Hematopoietic multipotent progenitor cell treated with erythropoietin and hydrocortisone succinate and interleukin-3 and kit ligand, for 17 days (in vitro differentiated cells): ENCODE data around the gene GABRB1.

Experiments used
- DNase-seq: peaks from one replicate; pipeline ENCODE4 v3.0.0-alpha.2; 2015; ENCODE audit warnings: low spot score

The GABRB1 gene

GRCh38 chr4:47471064-47471463, 439.7 kb downstream of the GABRB1 start:
- DNase-seq = no peak

DNA sequence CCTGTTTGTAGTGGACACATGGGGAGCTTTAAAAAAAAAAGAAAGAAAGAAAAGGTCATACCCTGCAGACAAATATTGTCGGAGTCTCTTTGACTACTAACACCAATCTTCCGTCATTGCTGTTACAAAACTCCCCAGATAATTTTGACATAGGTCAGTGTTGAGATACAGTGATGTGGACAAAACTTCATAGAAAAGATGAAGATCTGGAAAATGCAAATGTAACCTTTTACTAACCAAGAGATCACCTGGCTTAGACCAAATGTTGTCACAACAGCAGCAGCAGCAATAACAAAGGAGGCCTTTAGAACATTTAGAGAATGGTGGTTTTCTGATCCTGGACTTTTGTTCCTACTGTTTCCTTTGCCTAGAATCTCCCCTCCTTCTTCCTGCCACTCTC, 440.2 kb downstream of the GABRB1 start:
- no peak for DNase-seq

- no peak for DNase-seq
These were observed 441.9 kb downstream of the GABRB1 start for GRCh38 chr4:47473141-47473750.

DNA sequence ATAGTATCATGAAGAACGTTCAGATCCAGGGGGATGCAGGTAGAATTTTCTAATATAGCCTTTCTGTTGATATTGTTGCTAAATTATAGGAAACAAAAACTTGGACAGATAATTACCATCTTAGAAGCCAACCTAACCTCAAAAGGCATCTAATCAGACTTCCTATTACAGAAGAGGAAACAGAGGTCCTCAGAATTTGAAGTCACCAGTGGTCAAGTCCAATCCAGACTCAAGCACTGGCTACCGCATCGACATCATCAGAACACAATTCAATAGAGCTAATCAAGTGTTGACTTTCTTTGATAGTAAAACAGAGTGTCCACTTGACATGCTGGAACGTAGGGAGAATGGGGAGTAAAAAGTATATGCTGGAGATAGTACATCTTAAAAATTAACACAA, 443.4 kb downstream of the GABRB1 start:
- no peak for DNase-seq

- no peak for DNase-seq
These were observed 444.0 kb downstream of the GABRB1 start for GRCh38 chr4:47475411-47475810.
